Activated CD8-positive, alpha-beta memory T cell treated with anti-CD3 and anti-CD28 coated beads, Interleukin-2, amount 50 U/mL, for 24 hours (primary cell): ENCODE data around the gene CDC42EP4.

Source experiments
- DNase-seq: peaks from one replicate; pipeline ENCODE4 v3.0.0-alpha.2; 2020; ENCODE audit errors: extremely low read depth

The CDC42EP4 gene, protein sequence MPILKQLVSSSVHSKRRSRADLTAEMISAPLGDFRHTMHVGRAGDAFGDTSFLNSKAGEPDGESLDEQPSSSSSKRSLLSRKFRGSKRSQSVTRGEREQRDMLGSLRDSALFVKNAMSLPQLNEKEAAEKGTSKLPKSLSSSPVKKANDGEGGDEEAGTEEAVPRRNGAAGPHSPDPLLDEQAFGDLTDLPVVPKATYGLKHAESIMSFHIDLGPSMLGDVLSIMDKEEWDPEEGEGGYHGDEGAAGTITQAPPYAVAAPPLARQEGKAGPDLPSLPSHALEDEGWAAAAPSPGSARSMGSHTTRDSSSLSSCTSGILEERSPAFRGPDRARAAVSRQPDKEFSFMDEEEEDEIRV

GRCh38 chr17:73311781-73312641 lies at the start of gene CDC42EP4:
Gene CDC42EP4, minus strand, starts transcription at chr17:73312001. Its CDS starts 25,501 bp downstream, at chr17:73286500.
- DNase-seq: peak; percentile 64

GRCh38 chr17:73360961-73361761 lies 49.4 kb upstream of the CDC42EP4 start:
- no peak for DNase-seq

GRCh38 chr17:73359987-73360410 lies 48.2 kb upstream of the CDC42EP4 start:
- DNase-seq: no peak

- no peak for DNase-seq
Observed at GRCh38 chr17:73359352-73359751, 47.6 kb upstream of the CDC42EP4 start.

DNA sequence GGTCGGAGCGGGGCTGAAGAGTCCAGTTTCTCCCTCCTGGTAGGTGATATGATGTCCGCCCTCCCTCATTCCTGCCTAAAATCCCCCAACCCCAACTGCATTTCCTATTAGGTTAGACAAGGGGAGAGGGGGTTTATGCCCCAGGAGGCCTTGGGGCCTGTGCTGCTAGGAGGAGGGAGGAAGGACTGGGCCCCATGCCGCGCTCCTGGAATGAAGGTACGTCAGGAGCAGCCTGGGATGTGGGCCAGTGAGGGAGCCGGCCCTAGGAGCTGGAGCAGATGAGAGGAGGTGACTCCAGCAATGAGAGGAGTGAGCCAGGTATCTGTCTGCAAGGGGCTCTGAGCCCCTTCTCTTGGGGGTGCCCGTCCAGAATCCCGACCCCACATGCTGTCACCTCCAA lies 46.9 kb upstream of the CDC42EP4 start:
- DNase-seq: no peak

GRCh38 chr17:73357981-73358380 lies 46.2 kb upstream of the CDC42EP4 start:
- DNase-seq: no peak

DNA sequence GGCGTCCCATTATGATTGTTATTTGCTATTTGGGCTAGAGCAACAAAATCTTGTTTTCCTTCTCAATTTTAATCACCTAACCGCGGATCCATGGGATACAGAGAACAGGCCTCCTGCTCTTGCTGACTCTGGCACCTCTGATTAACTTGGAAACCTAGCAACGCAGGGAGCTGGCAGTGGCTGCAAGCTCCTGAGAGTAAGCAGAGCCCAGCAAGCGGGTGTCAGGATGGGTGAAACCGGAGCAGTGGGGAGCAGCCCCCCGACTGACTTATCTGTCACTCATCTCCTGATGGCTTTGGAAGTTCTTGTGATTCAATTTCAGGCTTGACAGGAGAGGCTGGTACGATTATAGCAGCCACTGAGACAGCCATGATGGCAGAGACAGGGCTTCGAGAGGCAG lies 45.5 kb upstream of the CDC42EP4 start:
- DNase-seq: no peak

- no peak for DNase-seq
Observed at GRCh38 chr17:73356561-73357170, 44.9 kb upstream of the CDC42EP4 start.

GRCh38 chr17:73354423-73355284 lies 42.9 kb upstream of the CDC42EP4 start:
- DNase-seq: no peak

- DNase-seq: no peak
Observed at GRCh38 chr17:73352261-73352660, 40.5 kb upstream of the CDC42EP4 start.

- no peak for DNase-seq
Observed at GRCh38 chr17:73351764-73352163, 40.0 kb upstream of the CDC42EP4 start.

- no peak for DNase-seq
Observed at GRCh38 chr17:73350864-73351263, 39.1 kb upstream of the CDC42EP4 start.

DNA sequence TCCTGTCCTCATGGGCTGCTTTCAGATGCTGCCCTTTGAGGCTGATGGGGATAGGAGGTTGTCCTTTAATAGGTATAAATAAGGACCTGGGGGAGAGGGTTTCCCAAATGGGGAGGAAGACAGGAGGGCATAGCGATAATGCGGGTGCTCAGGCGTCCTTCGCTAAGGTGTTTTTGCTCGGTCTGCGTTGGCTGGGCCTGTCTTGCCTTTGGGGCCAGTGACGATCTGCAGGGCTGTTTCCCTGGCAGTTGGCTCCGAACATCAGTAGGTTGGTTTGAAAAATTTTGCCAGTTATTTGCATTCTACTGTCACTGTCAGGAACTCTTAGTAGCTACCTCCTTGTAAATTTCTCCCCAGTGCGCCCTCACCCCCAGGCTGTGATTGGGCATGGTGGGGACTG lies 37.8 kb upstream of the CDC42EP4 start:
- DNase-seq: no peak

GRCh38 chr17:73349138-73349537 lies 37.3 kb upstream of the CDC42EP4 start:
- DNase-seq: no peak

DNA sequence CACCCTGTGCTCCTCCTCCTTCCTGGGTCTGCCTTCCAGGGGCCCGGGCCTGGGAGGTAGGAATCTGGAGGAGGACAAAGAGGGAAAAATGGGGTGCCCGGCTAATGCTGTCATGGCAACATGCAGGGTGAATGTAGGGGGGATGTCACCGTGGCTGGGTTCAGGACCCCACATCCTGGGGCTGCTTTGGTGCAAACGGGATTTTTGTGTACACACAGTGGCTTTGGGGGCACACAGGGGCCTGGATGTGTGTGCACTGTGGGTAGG lies 37.0 kb upstream of the CDC42EP4 start:
- DNase-seq: no peak

DNA sequence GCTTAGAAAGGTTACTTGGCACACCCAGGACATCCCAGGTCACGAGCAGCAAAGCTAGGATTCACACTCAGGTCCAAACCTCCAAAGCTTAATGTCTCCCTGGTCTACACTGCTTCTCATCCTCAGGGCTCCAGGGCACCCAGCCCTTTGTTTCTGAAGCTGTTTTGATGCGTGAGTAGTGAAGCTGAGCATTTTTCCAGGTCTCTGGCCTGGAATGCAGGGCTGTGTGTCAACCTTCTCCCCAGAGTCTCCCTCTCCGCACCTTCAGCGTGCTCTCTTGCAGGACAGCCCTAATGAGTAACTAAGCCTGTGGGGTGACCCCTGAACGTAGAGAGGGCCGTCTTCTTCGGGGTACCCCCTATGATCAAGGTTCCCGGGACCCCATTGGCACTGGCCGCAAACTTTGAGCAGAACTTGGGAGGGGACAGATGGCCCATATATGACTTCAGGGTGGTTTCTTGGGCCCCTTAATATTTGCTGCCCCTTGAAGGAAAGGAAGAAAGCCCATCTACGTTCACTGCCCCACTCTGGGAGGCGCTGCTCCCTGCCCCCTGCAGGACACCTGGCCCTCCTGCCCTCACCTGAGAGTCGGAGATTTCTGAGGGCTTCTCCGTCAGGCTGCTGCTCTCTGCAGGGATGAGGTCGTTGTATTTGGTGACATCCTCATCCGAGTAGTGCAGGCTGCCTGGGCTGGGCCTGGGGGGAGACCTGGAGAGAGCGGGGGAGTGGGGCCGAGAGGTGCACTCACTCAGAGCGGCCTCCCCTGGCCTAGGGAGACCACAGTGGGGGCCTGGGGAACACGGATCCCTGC lies 36.4 kb upstream of the CDC42EP4 start:
- no peak for DNase-seq

GRCh38 chr17:73347351-73347750 lies 35.5 kb upstream of the CDC42EP4 start:
- DNase-seq: no peak

DNA sequence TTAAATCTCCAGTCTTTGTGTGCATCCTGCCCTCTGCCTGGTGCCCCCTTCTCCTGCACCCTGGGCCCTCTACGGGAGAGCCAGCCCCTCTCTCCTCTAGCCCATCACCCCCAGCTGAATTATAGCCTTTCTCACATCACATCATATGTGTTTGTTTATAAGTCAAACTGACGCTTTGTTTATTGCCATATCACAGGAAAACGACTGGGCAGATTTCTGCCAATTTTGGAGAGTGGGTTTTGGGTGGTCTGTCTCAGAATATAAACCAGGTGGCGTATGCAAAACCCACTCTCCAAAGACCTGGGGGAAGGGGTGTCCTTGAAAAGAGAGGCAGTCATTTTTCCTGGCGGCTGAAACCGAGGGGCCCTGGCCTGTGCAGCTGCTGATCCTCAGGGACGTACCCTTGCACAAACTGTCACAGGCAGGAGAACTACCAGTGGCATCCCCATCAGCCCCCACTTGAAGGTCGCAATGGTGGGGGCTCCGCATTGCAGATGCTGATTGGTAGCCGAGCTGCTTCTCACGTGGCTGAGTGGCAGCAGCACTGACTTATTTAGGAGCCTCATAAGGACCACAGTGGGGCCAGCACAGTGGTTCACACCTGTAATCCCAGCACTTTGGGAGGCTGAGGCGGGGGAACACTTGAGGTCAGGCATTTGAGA lies 34.8 kb upstream of the CDC42EP4 start:
- no peak for DNase-seq

DNA sequence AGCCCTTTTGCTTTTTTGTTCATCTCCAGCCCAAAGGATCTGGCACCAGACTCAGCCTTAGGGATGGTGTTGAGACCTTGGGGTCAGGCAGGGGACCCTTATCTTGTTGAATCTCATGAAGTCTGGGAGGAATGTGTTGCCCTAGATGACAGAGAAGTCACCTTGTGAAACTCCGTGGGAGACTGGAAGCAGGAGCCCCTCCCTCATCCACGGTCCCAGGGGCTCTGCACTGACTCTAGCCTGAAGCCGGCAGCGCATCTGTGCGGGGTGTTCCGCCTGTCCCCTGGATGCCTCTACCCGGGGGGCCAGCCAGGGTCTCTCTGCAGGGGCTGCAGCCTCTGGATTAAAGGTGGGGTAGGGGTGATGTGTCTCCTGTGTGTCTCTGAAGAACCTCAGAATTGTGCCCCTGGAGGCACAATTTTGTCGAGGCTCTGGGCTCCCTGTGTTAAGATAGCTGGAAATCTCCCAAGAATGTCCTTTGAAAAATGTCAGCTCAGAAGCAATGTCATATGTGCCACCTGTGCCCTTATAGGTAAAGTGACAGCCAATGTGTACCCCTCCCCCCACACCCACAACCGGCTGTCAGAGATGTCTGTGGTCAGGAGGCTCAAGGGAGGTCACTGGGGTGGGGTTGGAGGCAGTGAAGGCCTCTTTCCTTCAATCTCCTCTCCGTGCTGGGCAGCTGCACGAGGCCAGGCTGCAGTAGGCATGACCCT lies 32.1 kb upstream of the CDC42EP4 start:
- DNase-seq: no peak
